GM19438 (cell line): ENCODE measurements around the gene S100A14.
"Not testable (repeated sequence)": the region's sequence is repeated elsewhere in the genome, so short reads cannot be mapped to it uniquely, and the experiment has no call there.

Experiments used
- ATAC-seq: cut with Tn5 transposase; IDR thresholded peaks from one replicate; pipeline ENCODE4 v1.9.1; 2021; ENCODE audit warnings: low read depth; ENCODE audit not compliant: unreplicated experiment

The S100A14 gene

DNA sequence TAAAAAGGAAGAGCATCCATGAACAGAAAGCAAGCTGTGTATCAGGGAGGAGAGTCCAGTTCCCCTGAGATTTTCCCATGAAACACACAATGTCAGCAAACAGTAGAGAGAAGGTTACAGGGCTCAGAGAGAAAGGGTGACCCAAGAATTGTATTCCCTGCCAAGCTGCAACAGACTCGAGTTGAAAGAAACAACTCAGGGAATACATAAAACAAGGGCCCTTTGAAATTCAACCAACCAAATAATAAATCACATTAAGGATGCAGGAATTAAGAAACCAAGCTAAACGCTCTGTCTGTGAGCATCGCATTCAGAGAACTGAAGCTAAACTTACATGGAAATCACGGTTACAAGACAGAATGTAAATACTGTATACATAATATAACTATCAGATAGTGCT, 23.4 kb downstream of the S100A14 start:
- no peak for ATAC-seq

DNA sequence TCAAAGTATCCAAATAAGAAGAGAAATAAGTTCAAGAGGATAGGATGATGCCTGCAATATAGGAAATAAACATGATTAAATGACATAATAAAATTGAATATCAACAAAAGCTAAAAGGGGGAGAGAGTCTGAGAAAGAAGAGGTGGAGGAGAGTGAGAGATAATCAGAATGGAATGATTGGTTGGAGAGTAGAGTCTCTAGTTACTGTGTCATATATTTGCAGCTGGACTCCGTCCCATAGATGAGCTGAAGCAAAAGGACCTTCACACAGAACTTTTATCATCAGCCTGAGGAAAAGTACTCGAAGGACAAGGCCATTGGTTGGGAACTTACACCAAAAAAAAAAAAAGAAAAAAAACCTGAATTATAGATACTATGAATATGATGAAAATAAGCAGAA, 27.6 kb downstream of the S100A14 start:
- ATAC-seq: no peak

DNA sequence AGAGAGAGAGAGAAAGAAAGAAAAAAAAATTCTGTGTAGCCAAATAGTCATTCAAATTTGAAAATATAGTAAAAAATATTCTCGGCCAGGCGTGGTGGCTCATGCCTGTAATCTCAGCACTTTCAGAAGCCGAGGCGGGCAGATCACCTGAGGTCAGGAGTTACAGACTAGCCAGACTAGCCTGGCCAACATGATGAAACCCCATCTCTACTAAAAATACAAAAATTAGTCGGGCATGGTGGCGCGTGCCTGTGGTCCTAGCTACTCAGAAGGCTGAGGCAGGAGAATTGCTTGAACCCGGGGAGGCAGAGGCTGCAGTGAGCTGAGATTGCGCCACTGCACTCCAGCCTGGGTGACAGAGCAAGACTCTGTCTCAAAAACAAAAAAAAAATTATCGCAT, 28.1 kb downstream of the S100A14 start:
- ATAC-seq: not testable (repeated sequence)

DNA sequence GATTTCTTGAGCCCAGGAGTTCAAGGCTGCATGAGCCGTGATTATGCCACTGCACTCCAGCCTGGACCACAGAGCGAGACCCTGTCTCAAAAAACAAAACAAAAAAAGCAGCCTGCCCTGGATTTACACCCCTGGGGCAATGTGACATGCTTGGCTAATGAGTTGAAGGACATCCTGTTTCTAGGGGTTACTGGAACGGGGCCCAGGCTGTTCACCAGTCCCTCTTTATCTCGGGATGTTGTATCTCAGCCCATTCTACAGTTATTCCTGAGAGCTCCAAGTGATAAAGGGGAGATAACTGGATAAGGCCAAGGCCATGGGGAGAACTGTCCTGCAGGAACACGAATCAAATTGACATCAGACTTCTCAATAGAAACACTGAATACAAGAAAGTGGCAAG, 28.8 kb downstream of the S100A14 start:
- no peak for ATAC-seq

DNA sequence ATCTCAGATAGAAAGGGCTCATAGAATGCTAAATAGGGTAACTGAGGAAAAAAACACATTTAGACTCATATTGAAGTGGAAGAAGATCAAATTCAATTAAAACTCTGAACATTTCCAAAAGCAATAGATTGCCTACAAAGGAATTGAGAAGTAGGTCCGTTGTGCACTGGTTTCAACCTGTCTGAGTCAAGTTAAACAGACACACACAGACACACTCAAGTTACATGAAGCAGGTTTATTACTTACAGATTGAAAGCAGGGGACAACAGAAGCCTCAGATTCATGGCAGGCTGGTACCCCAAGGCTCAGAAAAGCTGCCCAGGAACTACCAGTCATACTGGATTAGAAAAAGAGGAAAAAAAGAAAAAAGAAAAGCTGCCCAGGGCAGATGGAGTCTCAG, 29.8 kb downstream of the S100A14 start:
- ATAC-seq: no peak

DNA sequence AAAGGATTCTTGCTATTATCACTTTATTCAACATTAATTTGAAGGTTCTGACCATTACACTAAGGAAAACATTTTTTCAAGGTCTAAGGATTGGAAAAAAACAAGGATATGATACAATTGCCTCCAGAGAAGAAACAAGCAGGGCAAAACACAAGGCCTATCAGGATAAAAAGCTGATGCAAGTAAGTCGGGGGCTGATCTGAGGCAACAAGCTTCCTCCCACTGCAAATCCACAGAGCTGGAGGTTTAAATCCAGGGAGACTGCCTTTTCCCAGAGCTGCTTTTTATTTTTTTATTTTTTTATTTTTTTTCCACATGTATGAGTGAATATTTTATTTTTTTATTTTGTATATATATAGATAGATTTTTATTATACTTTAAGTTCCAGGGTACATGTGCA, 31.1 kb downstream of the S100A14 start:
- ATAC-seq: no peak

DNA sequence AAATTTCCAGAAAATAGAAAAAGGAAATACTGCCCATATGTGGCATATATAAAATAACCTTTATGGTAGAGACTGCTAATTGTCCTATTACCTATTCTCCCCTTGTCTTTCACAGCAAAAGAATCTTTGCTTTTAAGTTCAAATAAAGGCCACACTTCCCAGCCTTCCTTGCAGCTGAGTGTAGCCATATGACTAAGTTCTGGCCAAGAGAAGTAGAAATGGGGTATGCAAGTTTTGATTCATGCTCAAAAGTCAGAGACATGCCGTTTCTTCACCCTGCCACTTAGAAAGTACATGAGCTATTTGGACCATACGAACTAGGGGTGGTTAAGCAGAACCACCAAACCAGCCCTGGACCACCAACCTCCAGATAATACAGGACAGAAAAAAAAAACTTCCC, 32.1 kb downstream of the S100A14 start:
- no peak for ATAC-seq

DNA sequence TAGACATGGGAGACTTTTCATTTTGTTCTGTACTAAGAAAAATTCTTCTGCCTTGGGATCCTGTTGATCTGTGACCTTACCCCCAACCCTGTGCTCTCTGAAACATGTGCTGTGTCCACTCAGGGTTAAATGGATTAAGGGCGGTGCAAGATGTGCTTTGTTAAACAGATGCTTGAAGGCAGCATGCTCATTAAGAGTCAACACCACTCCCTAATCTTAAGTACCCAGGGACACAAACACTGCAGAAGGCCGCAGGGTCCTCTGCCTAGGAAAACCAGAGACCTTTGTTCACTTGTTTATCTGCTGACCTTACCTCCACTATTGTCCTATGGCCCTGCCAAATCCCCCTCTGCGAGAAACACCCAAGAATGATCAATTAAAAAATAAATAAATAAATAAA, 32.6 kb downstream of the S100A14 start:
- not testable (repeated sequence) for ATAC-seq

DNA sequence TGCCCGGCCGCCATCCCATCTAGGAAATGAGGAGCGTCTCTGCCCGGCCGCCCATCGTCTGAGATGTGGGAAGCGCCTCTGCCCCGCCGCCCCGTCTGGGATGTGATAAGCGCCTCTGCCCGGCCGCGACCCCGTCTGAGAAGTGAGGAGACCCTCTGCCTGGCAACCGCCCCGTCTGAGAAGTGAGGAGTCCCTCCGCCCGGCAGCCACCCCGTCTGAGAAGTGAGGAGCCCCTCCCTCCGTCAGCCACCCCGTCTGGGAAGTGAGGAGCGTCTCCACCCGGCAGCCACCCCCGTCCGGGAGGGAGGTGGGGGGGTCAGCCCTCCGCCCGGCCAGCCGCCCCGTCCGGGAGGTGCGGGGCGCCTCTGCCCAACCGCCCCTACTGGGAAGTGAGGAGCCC, 33.3 kb downstream of the S100A14 start:
- ATAC-seq: not testable (repeated sequence)

DNA sequence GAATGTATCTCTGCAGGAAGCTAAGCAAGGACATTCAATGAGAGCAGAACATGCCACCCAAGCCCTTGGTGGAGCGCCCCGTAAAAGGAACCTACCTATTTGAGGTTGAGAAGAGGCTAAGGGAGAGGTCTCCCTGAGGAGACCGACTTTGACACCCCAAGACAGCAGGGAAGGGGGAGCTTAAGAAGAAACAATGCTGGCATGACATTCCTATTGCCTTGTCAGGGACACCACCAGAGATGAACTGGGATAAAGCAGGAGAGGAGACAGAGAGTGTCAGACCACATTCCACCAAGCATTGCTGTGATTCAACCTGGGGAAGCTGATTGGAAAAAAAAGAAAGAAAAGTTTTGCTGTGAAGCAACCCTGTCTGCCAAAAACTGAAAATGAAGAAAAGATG, 37.2 kb downstream of the S100A14 start:
- no peak for ATAC-seq

DNA sequence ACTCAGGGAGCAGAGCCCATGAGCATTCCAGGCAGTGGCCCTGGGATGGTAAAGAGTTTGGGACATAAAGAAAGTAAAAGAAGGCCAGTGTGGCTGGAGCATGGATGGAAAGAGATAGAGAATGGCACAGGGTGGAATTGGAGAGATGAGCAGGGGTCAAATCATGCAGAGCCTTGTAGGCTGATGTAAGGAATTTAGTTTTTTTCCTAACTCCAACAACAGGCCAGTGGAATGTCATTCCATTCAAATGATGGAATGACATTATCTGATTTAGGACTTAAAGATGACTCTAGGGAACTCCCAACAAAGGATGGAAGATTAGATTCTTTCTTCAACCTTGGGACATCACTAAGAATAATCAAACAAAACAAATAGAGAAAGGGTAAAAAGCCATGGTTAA, 37.6 kb downstream of the S100A14 start:
- ATAC-seq: no peak

DNA sequence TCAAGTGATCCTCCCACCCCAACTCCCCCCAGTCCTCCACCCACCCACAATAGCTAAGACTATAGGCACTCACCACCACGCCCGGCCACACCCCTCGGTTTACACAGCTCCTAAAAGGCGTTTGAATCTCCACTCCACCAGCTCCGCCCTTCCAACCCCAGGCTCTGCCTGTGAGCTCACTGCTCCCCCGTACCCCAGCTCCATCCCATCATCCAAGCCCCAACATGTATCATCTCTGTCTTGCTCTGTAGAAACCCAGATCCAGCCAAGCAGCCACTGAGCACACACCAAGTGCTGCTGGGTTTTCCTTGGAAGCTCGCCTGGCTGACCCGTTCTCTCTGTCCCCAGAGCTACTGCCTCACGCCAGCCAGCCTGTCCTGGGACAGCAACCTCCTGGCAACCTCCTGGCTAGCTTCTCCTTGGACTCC, 38.5 kb downstream of the S100A14 start:
- no peak for ATAC-seq

DNA sequence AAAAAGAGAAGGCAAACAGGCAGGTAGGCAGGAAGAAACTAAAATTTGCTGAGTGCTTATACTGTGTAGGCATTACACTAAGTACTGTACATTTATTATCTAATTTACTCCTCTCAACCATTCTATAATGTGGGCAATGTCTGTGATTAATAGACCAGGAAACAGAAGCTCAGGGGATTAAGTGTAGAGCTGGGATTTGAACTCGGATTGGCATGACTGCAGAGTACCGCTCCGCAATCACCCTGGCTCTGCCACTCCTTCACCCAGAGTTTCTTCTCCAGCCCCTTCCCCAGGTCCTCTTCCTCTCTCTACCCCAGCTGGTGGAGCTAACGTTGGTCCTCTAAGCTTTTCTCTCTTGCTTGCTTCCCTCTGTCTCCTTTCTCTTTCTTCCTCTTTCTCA, 39.0 kb downstream of the S100A14 start:
- no peak for ATAC-seq

DNA sequence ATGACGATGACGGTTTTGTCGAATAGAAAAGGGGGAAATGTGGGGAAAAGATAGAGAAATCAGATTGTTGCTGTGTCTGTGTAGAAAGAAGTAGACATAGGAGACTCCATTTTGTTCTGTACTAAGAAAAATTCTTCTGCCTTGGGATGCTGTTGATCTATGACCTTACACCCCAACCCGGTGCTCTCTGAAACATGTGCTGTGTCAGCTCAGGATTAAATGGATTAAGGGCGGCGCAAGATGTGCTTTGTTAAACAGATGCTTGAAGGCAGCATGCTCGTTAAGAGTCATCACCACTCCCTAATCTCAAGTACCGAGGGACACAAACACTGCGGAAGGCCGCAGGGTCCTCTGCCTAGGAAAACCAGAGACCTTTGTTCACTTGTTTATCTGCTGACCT, 40.6 kb downstream of the S100A14 start:
- ATAC-seq: not testable (repeated sequence)

DNA sequence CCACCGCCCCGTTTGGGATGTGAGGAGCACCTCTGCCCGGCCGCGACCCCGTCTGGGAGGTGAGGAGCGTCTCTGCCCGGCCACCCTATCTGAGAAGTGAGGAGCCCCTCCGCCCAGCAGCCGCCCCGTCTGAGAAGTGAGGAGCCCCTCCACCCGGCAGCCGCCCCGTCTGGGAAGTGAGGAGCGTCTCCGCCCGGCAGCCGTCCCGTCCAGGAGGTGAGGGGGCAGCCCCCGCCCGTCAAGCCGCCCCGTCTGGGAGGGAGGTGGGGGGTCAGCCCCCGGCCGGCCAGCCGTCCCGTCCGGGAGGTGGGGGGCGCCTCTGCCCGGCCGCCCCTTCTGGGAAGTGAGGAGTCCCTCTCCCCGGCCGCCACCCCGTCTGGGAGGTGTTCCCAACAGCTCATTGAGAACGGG, 41.0 kb downstream of the S100A14 start:
- ATAC-seq: not testable (repeated sequence)

DNA sequence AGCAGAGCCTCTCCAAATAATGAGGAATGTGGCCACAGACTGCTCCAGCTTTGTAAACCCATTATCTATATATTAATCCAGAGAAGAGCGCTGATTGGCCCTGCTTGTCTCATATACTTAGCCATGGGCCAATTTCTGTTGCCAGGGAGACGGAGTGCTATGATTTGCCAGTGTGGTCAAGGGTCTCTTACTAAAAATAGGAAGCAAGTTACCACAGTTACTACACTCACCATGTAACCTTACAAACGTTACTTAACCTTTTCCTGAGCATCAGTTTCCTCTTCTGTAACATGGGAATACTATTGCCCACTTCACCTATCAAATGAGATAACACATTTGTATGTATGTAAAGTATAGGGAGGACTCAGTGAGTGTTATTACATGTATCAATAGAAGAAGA, 42.8 kb downstream of the S100A14 start:
- ATAC-seq: no peak

DNA sequence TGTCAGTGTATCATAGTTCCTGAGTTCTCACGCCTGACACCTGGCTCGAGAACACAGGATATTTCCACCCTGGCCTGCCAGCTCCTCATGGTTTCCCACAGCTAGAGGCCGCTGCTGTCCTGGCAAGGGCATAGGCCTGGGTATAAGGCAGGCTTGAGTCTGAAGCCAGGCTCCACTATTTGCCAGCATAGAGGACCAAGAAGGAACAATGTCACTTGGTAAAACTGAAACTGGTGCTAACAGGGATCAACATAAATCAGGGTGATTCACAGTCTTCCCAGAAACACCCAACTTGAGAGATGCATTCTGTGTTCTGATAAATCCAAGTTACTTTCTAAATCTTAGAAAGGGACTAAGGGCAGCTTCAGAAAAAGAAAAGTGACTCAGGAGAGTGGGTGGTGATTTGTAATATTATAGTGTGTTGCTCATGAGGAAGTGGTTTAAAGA, 43.5 kb downstream of the S100A14 start:
- ATAC-seq: no peak

DNA sequence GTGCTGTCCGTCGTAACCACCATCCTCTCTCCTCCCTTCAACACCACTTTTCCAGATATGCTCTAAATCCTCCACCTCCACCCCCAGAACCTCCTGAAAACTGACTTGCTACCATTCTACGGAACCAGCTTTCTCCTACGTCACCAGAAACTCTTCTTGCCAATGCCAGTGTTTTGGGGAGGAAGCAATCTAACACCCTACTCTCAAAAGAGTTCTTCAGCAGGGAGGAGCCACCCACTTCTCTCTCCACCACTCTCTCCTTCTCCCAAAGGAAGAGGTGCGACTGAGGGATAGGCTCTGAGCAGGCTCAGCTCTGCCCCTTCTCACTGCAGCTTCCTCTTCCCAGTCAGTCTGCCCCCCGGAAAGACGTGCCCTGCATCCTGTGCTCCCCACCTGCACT, 44.4 kb downstream of the S100A14 start:
- ATAC-seq: no peak

DNA sequence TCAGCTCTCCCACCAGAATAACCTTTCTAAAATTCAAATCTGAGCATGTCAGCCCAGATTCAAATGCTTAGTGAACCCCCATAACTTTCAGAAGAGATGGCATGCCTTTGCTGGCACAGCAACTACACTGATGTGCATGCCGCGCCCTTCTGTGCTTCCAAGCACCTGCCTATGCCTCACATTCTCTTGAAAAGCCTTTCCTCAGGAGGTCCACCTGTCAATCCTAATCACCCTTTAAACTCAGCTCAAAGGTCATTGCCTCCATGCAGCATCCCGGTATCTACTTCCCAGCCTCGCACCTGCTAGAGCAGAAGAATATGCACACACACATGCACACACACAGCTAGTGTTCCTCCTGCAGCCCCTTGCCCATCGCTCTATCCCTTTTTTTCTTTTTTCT, 45.3 kb downstream of the S100A14 start:
- no peak for ATAC-seq

DNA sequence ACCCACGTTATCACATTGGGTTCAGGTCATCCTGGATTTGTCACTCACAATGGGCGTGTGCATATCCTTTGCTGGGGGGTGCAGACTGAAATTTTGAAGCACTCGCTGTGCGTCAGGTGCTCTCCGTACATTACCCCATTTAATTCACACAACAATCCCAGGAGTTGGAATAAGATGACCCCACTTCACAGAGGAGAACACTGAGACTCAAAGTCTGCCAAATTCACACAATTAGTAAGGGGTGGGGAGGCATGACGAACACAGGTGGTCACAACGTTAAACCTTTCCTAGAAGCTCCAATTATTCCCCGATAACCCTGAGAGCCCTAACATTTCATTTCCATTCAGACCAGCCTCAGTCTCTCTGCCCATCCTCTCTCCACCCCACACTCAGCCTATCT, 46.7 kb downstream of the S100A14 start:
- no peak for ATAC-seq

DNA sequence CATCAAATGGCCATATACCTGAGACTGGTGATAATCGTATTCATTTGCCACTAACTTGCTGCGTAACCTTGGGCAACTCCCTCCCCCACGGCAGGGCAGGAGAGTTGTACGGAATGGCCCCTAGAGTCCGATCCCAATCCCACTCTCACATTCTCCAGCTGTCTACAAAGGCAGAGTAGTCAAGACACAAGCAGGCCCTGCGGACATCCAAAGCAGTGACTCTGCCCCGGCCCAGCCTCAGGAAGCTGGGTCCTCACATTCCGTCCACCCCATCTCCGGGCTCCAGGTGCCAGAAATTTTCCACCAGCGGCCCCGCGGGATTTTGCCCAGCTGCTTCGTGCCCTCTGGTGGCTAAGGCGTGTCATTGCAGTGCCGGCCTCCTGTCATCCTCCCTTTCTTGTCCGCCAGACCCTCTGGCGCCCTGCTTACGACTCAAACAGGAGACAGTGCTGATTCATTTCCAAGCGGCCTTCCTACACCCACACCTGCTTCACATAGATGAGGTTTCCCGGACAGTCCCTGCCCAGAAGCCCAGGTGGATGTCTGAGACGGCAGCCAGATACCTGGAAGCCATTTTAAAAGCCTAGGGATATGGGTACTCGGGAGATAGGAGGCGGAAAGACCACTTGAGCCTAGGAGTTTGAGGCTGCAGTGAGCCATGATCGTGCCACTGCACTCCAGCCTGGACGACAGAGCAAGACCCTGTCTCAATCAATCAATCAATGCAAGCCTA, 47.6 kb downstream of the S100A14 start:
- ATAC-seq: no peak

DNA sequence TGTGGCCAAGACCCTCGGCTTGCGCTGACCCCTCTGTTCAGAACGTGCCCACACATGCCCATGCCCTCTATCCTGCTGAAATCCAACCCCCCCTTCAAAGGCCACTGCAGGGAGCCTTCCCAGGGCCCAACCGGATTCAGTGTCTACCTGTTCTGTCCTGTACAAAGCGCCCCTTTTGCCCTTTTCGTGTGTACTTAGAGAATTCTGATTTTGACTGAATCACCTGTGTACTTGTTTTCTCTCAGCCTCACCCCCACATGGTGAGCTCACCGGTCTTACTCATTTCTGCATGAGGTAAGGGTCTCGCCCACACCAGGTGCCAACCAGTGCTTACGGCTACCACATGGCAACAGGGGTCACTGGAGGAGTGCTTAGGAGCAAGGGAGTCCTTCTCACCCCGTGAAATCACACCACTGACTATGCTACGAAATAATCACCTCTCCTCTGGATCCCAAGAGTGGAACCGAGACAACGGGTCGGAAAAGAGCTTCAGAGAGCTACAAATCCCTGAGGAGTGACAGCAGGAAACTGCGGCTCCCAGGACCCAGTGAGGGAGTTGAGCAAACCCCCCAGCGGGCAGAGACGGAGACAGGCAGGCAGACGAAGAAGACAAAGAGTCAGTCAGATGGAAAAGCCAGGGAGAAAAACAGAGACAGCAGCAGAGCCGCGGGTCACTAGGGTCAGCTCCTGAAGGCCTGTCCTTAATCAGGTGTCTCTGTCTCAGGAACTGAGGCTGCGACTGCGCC, 48.3 kb downstream of the S100A14 start:
- ATAC-seq: no peak
